ENCODE results near the gene FHIT. TPM values are rescaled to one million over a fixed set of nuclear protein-coding genes. Genes with fewer than 3 reads are reported as not detected.

Gene FHIT
- total and polyA plus RNA-seq, 11 donors = 4.2 to 26.8 (median 16.5) TPM

- DNase-seq (no peak), ATAC-seq (no peak)
- no peak overlapping the region for H3K27ac ChIP-seq
- no peaks in the 10 kb centered on the region for H3K27me3 ChIP-seq
- 34 to 45% (median 41%) methylated on average over 2 of the region's 2 CpGs for WGBS, 4 donors
- intact Hi-C loops (cut with DNase I) = loop anchor here in 1 of 10 donors (5.0 kb wide), 1 partner anchor 234 kb away; no protein-coding TSS in a partner anchor
- no peaks in the 10 kb centered on the region for H3K36me3 ChIP-seq
- H3K4me3 ChIP-seq = no peak overlapping the region
- H3K9me3 ChIP-seq = no peaks in the 10 kb centered on the region
- no peak for TF ChIP-seq CTCF (IDR thresholded peaks at IDR 0.05)
- TF ChIP-seq POLR2A (IDR thresholded peaks at IDR 0.05) = no peak
- H3K4me1 ChIP-seq = peaks cover 0 to 26% (median 0%) of the 10 kb centered on the region in 12 donors
These were observed 1440.1 kb downstream of the FHIT start for GRCh38 chr3:59811160-59811559.

GRCh38 chr3:59810606-59811005 lies 1440.6 kb downstream of the FHIT start:
- intact Hi-C loops (cut with DNase I) = loop anchor here in 1 of 10 donors (5.0 kb wide), 1 partner anchor 233 kb away; no protein-coding TSS in a partner anchor
- WGBS, 4 donors = 63 to 66% (median 64%) methylated on average over 2 of the region's 2 CpGs
- TF ChIP-seq POLR2A (IDR thresholded peaks at IDR 0.05) (no peak), CTCF (IDR thresholded peaks at IDR 0.05) (no peak)
- no peaks in the 10 kb centered on the region for H3K36me3 ChIP-seq
- no peaks in the 10 kb centered on the region for H3K9me3 ChIP-seq
- DNase-seq (no peak), ATAC-seq (no peak)
- H3K4me3 ChIP-seq = no peak overlapping the region
- no peak overlapping the region for H3K27ac ChIP-seq
- no peaks in the 10 kb centered on the region for H3K27me3 ChIP-seq
- peaks cover 0 to 26% (median 0%) of the 10 kb centered on the region in 12 donors for H3K4me1 ChIP-seq

- peaks cover 0 to 26% (median 0%) of the 10 kb centered on the region in 12 donors for H3K4me1 ChIP-seq
- intact Hi-C loops (cut with DNase I) = loop anchor here in 1 of 10 donors (5.0 kb wide), 1 partner anchor 233 kb away; no protein-coding TSS in a partner anchor
- no peak overlapping the region for H3K4me3 ChIP-seq
- 69 to 76% (median 72%) methylated on average over 8 of the region's 8 CpGs for WGBS, 4 donors
- no peak overlapping the region for H3K27ac ChIP-seq
- H3K27me3 ChIP-seq = no peaks in the 10 kb centered on the region
- no peak for DNase-seq
- H3K9me3 ChIP-seq = no peaks in the 10 kb centered on the region
- peak in 1 of 4 donors; percentile 64 for ATAC-seq
- TF ChIP-seq POLR2A (IDR thresholded peaks at IDR 0.05) = no peak
- peak in 9 of 12 donors; percentile 17 to 48 (median 32) for TF ChIP-seq CTCF (IDR thresholded peaks at IDR 0.05)
- no peaks in the 10 kb centered on the region for H3K36me3 ChIP-seq
These were observed 1441.4 kb downstream of the FHIT start for GRCh38 chr3:59809710-59810444.

GRCh38 chr3:59809016-59809415 lies 1442.2 kb downstream of the FHIT start:
- 71 to 95% (median 81%) methylated on average over 4 of the region's 4 CpGs for WGBS, 4 donors
- no peaks in the 10 kb centered on the region for H3K27me3 ChIP-seq
- no peaks in the 10 kb centered on the region for H3K9me3 ChIP-seq
- ATAC-seq = no peak
- intact Hi-C loops (cut with DNase I) = no loop called here
- H3K27ac ChIP-seq = no peak overlapping the region
- H3K36me3 ChIP-seq = no peaks in the 10 kb centered on the region
- DNase-seq = no peak
- peaks cover 0 to 26% (median 0%) of the 10 kb centered on the region in 12 donors for H3K4me1 ChIP-seq
- TF ChIP-seq POLR2A (IDR thresholded peaks at IDR 0.05) (no peak), CTCF (IDR thresholded peaks at IDR 0.05) (no peak)
- H3K4me3 ChIP-seq = no peak overlapping the region
